Middle frontal gyrus (tissue), 1 donor: ENCODE data around the gene MCUB.
"Not testable (repeated sequence)": the region's sequence is repeated elsewhere in the genome, so short reads cannot be mapped to it uniquely, and the experiment has no call there.

Experiments used
- DNase-seq: peaks from one replicate; pipeline ENCODE4 v3.0.0-alpha.2; 2015; ENCODE audit warnings: low spot score; ENCODE audit errors: extremely low spot score

Gene MCUB

GRCh38 chr4:109578846-109579245, 18.8 kb downstream of the MCUB start:
- DNase-seq: no peak

DNA sequence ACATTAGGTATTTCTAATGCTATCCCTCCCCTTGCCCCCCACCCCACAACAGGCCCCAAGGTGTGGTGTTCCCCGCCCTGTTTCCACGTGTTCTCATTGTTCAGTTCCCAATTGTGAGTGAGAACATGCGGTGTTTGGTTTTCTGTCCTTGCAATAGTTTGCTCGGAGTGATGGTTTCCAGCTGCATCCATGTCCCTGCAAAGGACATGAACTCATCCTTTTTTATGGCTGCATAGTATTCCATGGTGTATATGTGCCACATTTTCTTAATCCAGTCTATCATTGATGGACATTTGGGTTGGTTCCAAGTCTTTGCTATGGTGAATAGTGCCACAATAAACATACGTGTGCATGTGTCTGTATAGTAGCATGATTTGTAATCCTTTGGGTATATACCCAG, 20.0 kb downstream of the MCUB start:
- not testable (repeated sequence) for DNase-seq

- DNase-seq: no peak
Observed at GRCh38 chr4:109588176-109588575, 28.1 kb downstream of the MCUB start.

GRCh38 chr4:109589119-109589518, 29.1 kb downstream of the MCUB start:
- DNase-seq: no peak

DNA sequence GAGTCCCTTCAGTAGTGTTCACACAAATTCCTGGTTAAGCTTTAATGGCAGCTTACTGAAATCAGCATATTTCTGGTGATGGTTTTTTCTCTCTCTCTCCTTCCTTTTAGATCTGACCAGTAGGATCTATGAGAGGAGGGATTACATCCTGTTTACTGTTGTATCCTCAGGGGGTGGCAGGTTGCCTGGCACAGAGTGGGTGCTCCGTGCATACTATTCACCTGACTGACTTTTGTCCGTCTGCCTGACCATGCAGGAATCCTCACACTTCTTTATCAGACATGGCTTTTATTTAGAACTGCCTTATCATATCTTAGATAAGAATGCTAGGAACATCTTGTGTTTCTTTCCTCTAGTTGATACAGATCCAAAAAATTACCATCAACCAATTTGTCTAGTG, 29.6 kb downstream of the MCUB start:
- no peak for DNase-seq

DNA sequence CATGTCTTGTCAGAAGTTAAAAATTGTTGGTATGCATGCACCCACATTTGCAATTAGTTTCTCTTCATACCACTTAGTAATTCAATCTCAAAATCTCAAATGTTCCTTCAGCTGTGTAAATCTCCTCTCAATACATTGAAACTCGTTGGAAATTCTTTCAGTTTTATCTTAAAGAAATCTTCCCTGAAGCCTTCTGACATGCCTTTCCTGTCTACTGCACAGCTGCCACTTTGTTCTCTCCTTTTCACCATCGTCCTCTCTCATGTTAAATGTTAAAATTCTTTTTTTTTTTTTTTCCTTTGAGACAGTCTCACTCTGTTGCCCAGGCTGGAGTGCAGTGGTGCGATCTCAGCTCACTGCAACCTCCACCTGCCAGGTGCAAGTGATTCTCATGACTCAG, 30.9 kb downstream of the MCUB start:
- DNase-seq: no peak

DNA sequence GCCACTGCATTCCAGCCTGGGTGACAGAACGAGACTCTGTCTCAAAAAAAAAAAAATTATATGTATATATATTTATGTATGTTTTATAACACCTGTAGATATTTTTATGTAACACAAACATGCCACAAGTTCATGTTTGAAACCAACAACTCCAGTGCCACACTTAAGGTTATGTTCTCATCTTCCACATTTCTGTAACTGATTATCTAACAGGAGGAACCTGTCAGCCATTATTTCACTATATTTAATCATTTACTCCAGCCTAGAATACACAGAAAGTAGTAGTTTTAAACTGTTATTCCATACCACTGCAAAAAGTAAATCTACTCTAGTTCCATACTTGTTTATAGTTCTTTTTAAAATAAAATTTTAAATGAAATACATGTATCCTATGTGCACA, 32.3 kb downstream of the MCUB start:
- DNase-seq: no peak

DNA sequence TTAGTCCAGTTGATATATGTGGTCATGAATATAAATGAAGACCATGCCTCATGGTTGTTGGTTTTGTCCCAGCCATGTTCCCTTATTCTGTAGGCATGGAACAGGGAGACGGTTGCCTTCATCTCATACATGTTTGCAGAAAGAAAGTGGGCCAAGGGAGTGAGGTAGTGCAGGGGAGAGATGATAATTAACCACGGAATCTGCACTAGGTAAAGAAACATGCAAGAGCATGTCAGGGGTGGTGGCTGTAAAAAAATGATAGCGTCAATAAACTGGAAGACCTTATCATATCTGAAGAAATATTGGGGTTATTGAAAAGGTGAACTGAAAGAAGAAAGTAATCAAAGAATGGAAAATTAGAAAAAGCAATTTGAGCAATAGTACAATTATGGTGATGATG, 35.1 kb downstream of the MCUB start:
- not testable (repeated sequence) for DNase-seq

DNA sequence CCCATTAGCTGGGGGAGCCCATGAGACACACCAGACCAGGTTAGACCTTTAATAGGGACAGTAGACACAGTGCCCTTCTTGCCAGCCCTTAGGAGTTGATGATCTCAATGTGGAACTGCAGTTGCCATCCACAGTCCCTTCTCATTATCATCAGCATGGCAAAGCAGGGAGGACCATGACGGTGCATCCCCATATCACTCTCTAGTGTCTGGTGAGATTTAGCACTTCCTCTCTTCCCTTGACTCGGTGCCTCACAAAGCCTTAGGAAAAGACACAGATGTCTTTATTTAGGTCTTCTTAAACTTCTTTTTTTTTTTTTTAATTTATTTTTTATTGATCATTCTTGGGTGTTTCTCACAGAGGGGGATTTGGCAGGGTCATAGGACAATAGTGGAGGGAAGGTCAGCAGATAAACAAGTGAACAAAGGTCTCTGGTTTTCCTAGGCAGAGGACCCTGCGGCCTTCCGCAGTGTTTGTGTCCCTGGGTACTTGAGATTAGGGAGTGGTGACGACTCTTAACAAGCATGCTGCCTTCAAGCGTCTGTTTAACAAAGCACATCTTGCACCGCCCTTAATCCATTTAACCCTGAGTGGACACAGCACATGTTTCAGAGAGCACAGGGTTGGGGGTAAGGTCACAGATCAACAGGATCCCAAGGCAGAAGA, 36.5 kb downstream of the MCUB start:
- not testable (repeated sequence) for DNase-seq

GRCh38 chr4:109599046-109599652, 39.1 kb downstream of the MCUB start:
- DNase-seq: no peak

DNA sequence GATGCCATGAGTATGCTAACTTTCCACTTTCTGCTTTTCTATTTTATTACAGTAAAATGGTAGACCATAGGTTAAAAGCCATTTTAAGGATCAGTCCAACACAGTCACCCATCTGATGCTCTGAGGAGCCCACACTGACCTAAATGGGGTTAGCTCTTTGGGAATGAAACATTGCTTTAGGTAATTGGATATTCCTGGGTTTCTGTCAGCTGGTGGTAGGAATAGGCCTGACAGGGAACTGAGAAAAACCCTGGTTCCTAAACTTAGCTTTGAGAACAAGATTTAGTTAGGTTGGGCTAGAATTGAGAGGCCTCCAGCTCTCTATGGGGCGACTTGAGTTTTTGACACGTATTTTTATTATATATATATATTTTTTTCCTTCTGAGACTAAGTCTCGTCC, 40.4 kb downstream of the MCUB start:
- DNase-seq: no peak

DNA sequence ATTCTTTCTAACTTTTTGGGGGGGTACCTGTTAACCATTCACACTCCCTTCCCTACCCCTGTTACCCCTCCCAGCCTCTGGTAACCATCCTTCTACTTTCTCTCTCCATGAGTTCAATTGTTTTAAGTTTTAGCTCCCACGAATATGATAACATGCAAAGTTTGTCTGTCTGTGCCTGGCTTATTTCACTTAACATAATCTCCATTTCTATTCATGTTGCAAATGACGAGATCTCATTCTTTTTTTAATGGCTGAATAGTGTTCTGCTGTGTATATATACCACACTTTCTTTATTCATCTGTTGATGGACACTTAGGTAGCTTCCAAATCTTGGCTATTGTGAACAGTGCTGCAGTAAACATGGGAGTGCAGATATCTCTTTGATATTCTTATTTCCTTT, 41.3 kb downstream of the MCUB start:
- DNase-seq: no peak

GRCh38 chr4:109607976-109608375, 47.9 kb downstream of the MCUB start:
- no peak for DNase-seq

DNA sequence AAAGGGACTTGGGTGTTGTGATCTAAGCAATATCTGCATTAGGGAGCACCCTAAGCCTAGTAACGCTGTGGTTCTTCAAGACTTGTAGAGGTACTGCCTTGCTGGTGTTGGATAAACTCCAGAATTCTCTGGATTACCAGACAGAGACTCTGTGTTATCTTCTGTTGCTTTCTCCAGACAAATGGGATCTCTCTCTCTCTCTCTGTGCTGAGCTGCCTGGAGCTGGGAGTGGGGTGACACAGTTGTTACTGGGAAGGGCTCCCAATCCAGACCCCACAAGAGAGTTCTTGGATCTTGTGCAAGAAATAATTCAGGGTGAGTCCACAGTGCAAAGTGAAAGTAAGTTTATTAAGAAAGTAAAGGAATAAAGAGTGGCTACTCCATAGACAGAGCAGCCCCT, 48.8 kb downstream of the MCUB start:
- no peak for DNase-seq

GRCh38 chr4:109609431-109609830, 49.4 kb downstream of the MCUB start:
- no peak for DNase-seq

DNA sequence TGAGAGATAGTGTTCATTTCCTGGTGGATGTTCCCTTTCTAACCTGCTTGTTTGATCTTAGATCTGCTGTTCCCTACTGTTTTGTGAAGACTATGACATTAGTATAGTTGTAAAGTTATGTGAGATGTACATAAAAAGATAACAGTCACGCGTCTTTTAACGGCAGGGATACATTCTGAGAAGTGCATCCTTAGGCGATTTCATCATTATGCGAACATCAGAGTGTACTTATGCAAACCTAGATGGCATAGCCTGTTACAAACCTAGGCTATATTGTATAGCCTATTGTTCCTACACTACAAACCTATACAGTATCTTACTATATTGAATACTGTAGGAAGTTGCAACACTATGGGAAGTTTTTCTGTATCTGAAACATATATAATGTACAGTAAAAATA, 50.4 kb downstream of the MCUB start:
- no peak for DNase-seq

DNA sequence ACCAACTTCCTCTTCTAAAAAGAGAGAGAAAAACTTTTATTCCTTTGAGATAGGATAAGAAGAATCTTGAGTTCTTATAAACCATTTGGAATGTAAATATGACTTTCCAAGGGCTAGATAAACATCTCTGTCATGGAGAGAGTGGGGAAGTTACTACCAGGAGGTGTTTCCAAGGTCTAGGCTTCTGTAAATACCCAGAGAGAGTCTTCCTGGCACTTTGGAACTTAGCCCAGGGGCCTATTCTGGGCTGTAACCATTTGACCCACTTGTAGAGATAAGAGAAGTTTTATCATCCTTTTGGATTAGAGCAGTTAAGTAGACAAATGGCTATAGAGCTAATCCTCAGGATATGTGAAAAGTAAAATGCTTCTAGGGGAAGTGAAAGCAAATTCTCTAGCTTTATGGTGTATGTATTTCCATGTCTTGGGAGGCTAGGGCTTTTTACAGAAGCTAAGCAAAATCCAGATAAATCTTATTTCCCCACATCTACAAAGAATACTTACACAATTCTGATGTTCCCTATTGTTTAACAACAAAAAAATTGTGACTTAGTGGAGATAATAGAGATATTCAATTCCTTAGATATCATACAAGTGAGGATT, 51.1 kb downstream of the MCUB start:
- DNase-seq: no peak

DNA sequence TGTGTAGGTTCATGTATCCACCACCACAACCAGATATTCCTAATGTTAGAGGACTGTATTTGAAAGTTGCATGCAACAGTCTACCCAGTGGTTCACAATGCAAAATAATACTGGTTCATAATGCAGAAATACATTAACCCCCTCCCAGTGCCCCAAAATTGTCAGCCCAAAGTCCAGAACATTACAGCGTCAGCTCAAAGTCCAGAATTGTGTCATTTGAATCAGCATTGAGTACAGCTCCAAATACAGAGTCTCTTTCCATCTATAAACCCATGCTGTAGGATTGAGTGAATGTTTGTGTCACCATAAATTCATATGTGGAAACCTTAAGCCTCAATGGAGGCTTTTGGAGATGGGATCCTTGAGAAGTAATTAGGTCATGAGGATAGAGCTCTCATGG, 54.0 kb downstream of the MCUB start:
- no peak for DNase-seq

- DNase-seq: no peak
Observed at GRCh38 chr4:109614466-109614865, 54.4 kb downstream of the MCUB start.

DNA sequence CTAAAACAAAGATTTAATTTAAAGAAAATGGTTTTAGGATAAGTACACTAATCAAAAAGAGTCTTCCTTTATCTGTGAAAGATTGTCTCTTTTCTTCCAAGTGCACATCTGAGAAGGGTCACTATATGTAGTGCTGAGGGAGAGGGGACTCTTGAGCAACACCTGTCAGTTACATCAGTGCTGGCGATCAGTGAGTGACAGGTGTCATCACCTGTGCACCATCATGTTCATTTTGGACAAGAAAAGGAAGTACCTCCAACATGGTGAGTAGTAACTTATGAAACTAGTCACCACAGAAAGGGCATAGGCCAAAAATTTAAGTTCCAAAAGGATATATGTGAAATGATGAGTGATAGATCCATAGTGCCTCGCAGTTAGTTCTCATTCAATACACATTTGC, 55.7 kb downstream of the MCUB start:
- no peak for DNase-seq

- no peak for DNase-seq
Observed at GRCh38 chr4:109616243-109616642, 56.2 kb downstream of the MCUB start.

- DNase-seq: no peak
Observed at GRCh38 chr4:109622626-109623025, 62.6 kb downstream of the MCUB start.

- DNase-seq: no peak
Observed at GRCh38 chr4:109624536-109624935, 64.5 kb downstream of the MCUB start.
